Pancreas (tissue), 10 donors: ENCODE measurements around the gene NOPCHAP1. TPM values are rescaled to one million over a fixed set of nuclear protein-coding genes. Genes with fewer than 3 reads are reported as not detected.
A peak's percentile ranks its signal among the peaks of the same experiment; 100 is the strongest.

Experiments used
- ATAC-seq, 4 donors: fragments of 200-7000 bp; cut with Tn5 transposase; one replicate each; pipeline versions ENCODE4 v1.8.0 to v1.9.1; 2020; ENCODE audit warnings: mild to moderate bottlenecking in 4 of 4, moderate library complexity in 4 of 4
- DNase-seq, 6 donors: peaks; one replicate each; pipeline ENCODE4 v3.0.0-alpha.2; 2020
- FAIRE-seq: peaks from 2 replicates; lab custom pipeline; 2012; peaks lifted over from hg19 to GRCh38; lab: Jason Lieb, UNC
- H3K27ac ChIP-seq, 4 donors: fragments of 200-600 bp; sonication (generic); 1 replicate in 3 of 4; 2 replicates in 1 of 4; pipeline versions ENCODE4 v1.5.0 to v1.8.0; 2020
- H3K27me3 ChIP-seq, 4 donors: fragments of 200-600 bp; one replicate each; pipeline ENCODE4 v1.8.0; 2021
- H3K36me3 ChIP-seq, 3 donors: fragments of 200-600 bp; sonication (generic) in 1 of 3; one replicate each; pipeline versions ENCODE4 v1.5.0 to v1.8.0; 2020 to 2021
- H3K4me1 ChIP-seq, 3 donors: fragments of 200-600 bp; one replicate each; pipeline ENCODE4 v1.8.0; 2021
- H3K4me3 ChIP-seq, 4 donors: fragments of 200-600 bp; sonication (generic) in 2 of 4; one replicate each; pipeline versions ENCODE4 v1.5.0 to v1.8.0; 2020 to 2021
- H3K9me3 ChIP-seq, 4 donors: fragments of 200-600 bp; one replicate each; pipeline ENCODE4 v1.8.0; 2021
- CTCF ChIP-seq, 4 donors: fragments of 200-600 bp; sonication (generic) in 3 of 4; IDR thresholded peaks; one replicate each; pipeline versions ENCODE4 v1.5.0 to v1.8.0; 2021; ENCODE audit warnings: antibody characterized with exemption in 4 of 4
- WGBS, 2 donors: extraction: QIAGEN DNeasy Blood & Tissue Kit; methylation state at CpG; one replicate each; pipeline ENCODE4 v1.1.7; 2013; 5-methylcytosine and 5-hydroxymethylcytosine counted together
- intact Hi-C, 3 donors: fragments of 100-400 bp; cut with DNase I; formaldehyde crosslinking; loops; one replicate each; pipeline versions ENCODE4 v1.11.1 to v1.14.2; 2022
- polyA plus RNA-seq, 2 donors: library from polyadenylated mRNA; stranded (reverse); fragments of 200-250 nt; gene quantifications; one replicate each; pipeline ENCODE4 v1.2.3, GENCODE V29; 2013
- total RNA-seq, 6 donors: library from RNA; stranded (reverse); fragmentation: NEBNext Ultra II Directional in 4 of 6; extraction: Animal tissue kit (Norgen Biotek cat#: 25700) in 4 of 6; gene quantifications; one replicate each; pipeline versions ENCODE4 v1.2.1 to v1.2.4, GENCODE V29; 2021 to 2023
- donor health status: healthy with polysubstance abuse.
- donor health status: DM: no; HTN: no; CAD: no; lungs with moderate emphysema.
- donor health status: DM: no; HTN: no; CAD: no.
- donor health status: control.
- donor health status: control.
- donor health status: Bipolar disorder and iron deficiency.
- donor health status: DM: yes; HTN: yes; CAD: no.
- donor health status: DM: no; HTN: no; CAD: no.
- donor health status: DM: no; HTN: no; CAD: no.
- donor health status: DM: yes; HTN: yes; CAD: no.

Gene NOPCHAP1
- total and polyA plus RNA-seq, 8 donors = 7.2 to 21.5 (median 14.3) TPM

GRCh38 chr12:105025890-105026289, 39.8 kb downstream of the NOPCHAP1 start:
- intact Hi-C loops = no loop called here
- DNase-seq (peak in 3 of 6 donors; percentile 50 to 74 (median 54)), ATAC-seq (peak; percentile 73 to 89 (median 78)), FAIRE-seq (peak; percentile 65)
- peaks cover 0 to 14% (median 7%) of the 10 kb centered on the region in 3 donors for H3K4me1 ChIP-seq
- H3K36me3 ChIP-seq = peaks cover 0 to 20% (median 0%) of the 10 kb centered on the region in 3 donors
- no peaks in the 10 kb centered on the region for H3K27me3 ChIP-seq
- TF ChIP-seq CTCF (IDR thresholded peaks at IDR 0.05) = no peak
- H3K4me3 ChIP-seq = no peak overlapping the region
- no peaks in the 10 kb centered on the region for H3K9me3 ChIP-seq
- WGBS, 2 donors = 16 to 20% methylated on average over 5 of the region's 5 CpGs
- H3K27ac ChIP-seq = peak overlapping the region in 2 of 4 donors; percentile 9 to 36

GRCh38 chr12:105026411-105026810, 40.3 kb downstream of the NOPCHAP1 start:
- Histone ChIP-seq H3K36me3 (peaks cover 0 to 20% (median 0%) of the 10 kb centered on the region in 3 donors), H3K27me3 (no peaks in the 10 kb centered on the region), H3K9me3 (no peaks in the 10 kb centered on the region), H3K27ac (peak overlapping the region in 1 of 4 donors; percentile 36), H3K4me3 (no peak overlapping the region), H3K4me1 (peaks cover 0 to 19% (median 6%) of the 10 kb centered on the region in 3 donors)
- intact Hi-C loops = no loop called here
- FAIRE-seq (no peak), ATAC-seq (peak in 1 of 4 donors; percentile 7), DNase-seq (no peak)
- 91 to 94% methylated on average over 4 of the region's 4 CpGs for WGBS, 2 donors
- no peak for TF ChIP-seq CTCF (IDR thresholded peaks at IDR 0.05)

GRCh38 chr12:105030820-105031807, 45.0 kb downstream of the NOPCHAP1 start:
- WGBS, 2 donors = 81% methylated on average over 9 of the region's 9 CpGs
- intact Hi-C loops = no loop called here
- H3K4me3 ChIP-seq = no peak overlapping the region
- H3K4me1 ChIP-seq = peaks cover 0 to 13% (median 6%) of the 10 kb centered on the region in 3 donors
- no peak for FAIRE-seq
- peak overlapping the region in 2 of 4 donors; percentile 13 to 20 for H3K27ac ChIP-seq
- no peaks in the 10 kb centered on the region for H3K27me3 ChIP-seq
- no peak for TF ChIP-seq CTCF (IDR thresholded peaks at IDR 0.05)
- H3K36me3 ChIP-seq = peaks cover 0 to 20% (median 0%) of the 10 kb centered on the region in 3 donors
- H3K9me3 ChIP-seq = no peaks in the 10 kb centered on the region
- DNase-seq = no peak
- peak in 3 of 4 donors; percentile 21 to 45 (median 25) for ATAC-seq

- TF ChIP-seq CTCF (IDR thresholded peaks at IDR 0.05) = no peak
- intact Hi-C loops = no loop called here
- no peak for DNase-seq
- H3K9me3 ChIP-seq = no peaks in the 10 kb centered on the region
- H3K4me3 ChIP-seq = no peak overlapping the region
- peaks cover 0 to 29% (median 0%) of the 10 kb centered on the region in 3 donors for H3K36me3 ChIP-seq
- no peak for ATAC-seq
- no peak for FAIRE-seq
- no peaks in the 10 kb centered on the region for H3K27me3 ChIP-seq
- H3K27ac ChIP-seq = no peak overlapping the region
- peaks cover 0 to 7% (median 0%) of the 10 kb centered on the region in 3 donors for H3K4me1 ChIP-seq
- WGBS, 2 donors = 95 to 96% methylated on average over 4 of the region's 4 CpGs
Measured at GRCh38 chr12:105032703-105033357, 46.7 kb downstream of the NOPCHAP1 start.
